ENCODE results near the gene GRIA1.

- no peak for TF ChIP-seq EZH2 (optimal IDR thresholded peaks at IDR 0.05; ENCODE audit: low read depth, low read length)
- no peak for TF ChIP-seq CTCF (IDR thresholded peaks at IDR 0.05; ENCODE audit: low read length)
- no peak for TF ChIP-seq EZH2phosphoT487 (IDR thresholded peaks at IDR 0.05; ENCODE audit: low read length)
These were observed 258.4 kb downstream of the GRIA1 start for GRCh38 chr5:153748823-153749222.

Data from MM.1S (cell line).